ENCODE measurements around the gene OBSCN.

- TF ChIP-seq ELF1 (CRISPR knock-in tag; IDR thresholded peaks at IDR 0.05) (no peak), HMGA1 (CRISPR knock-in tag; conservative IDR thresholded peaks at IDR 0.05) (no peak)
- TF ChIP-seq, protein P1, sequence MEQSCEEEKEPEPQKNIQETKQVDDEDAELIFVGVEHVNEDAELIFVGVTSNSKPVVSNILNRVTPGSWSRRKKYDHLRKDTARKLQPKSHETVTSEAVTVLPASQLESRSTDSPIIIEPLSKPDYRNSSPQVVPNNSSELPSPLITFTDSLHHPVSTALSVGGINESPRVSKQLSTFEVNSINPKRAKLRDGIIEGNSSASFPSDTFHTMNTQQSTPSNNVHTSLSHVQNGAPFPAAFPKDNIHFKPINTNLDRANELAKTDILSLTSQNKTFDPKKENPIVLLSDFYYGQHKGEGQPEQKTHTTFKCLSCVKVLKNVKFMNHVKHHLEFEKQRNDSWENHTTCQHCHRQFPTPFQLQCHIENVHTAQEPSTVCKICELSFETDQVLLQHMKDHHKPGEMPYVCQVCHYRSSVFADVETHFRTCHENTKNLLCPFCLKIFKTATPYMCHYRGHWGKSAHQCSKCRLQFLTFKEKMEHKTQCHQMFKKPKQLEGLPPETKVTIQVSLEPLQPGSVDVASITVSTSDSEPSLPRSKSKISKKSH (CRISPR knock-in tag; IDR thresholded peaks at IDR 0.05; ENCODE audit: borderline replicate concordance): no peak
Measured at GRCh38 chr1:228161362-228161761, 46.5 kb upstream of the OBSCN start.
